Spleen (tissue), 11 donors: ENCODE results near the gene INHBB. TPM values are rescaled to one million over a fixed set of nuclear protein-coding genes. Genes with fewer than 3 reads are reported as not detected.

Source experiments
- DNase-seq: peaks from one replicate; pipeline ENCODE4 v3.0.0-alpha.2; 2020
- H3K27ac ChIP-seq, 8 donors: fragments of 200-600 bp; sonication (generic) in 7 of 8; 1 replicate in 4 of 8; 2 replicates in 4 of 8; pipeline versions ENCODE4 v1.5.0 to v1.8.0; 2016 to 2021; ENCODE audit warnings: inconsistent platforms in 4 of 8, mild to moderate bottlenecking in 4 of 8, moderate library complexity in 1 of 8
- H3K27me3 ChIP-seq, 7 donors: fragments of 200-600 bp; sonication (generic) in 6 of 7; replicated peaks in 1 of 7; 1 replicate in 4 of 7; 2 replicates in 3 of 7; pipeline versions ENCODE4 v1.5.0 to v1.8.0; 2016 to 2021; ENCODE audit warnings: inconsistent platforms in 3 of 7, mild to moderate bottlenecking in 1 of 7
- H3K36me3 ChIP-seq, 6 donors: fragments of 200-600 bp; sonication (generic) in 5 of 6; 1 replicate in 4 of 6; 2 replicates in 2 of 6; pipeline versions ENCODE4 v1.5.0 to v1.8.0; 2016 to 2021; ENCODE audit warnings: inconsistent platforms in 2 of 6
- H3K4me1 ChIP-seq, 6 donors: fragments of 200-600 bp; sonication (generic) in 5 of 6; 1 replicate in 3 of 6; 2 replicates in 3 of 6; pipeline versions ENCODE4 v1.5.0 to v1.8.0; 2016 to 2021; ENCODE audit warnings: inconsistent platforms in 3 of 6
- H3K4me3 ChIP-seq, 8 donors: fragments of 200-600 bp; sonication (generic) in 7 of 8; 1 replicate in 4 of 8; 2 replicates in 4 of 8; pipeline versions ENCODE4 v1.5.0 to v1.8.0; 2016 to 2021; ENCODE audit warnings: inconsistent platforms in 4 of 8, mild to moderate bottlenecking in 4 of 8, moderate library complexity in 2 of 8
- H3K9me3 ChIP-seq, 8 donors: fragments of 200-600 bp; sonication (generic) in 7 of 8; 1 replicate in 4 of 8; 2 replicates in 4 of 8; pipeline versions ENCODE4 v1.5.0 to v1.8.0; 2016 to 2021; ENCODE audit warnings: inconsistent platforms in 4 of 8
- POLR2A ChIP-seq, 3 donors: fragments of 450-650 bp; IDR thresholded peaks; one replicate each; pipeline ENCODE4 v1.5.1; 2017; ENCODE audit warnings: antibody characterized with exemption in 3 of 3, mild to moderate bottlenecking in 1 of 3
- POLR2AphosphoS5 ChIP-seq, 3 donors: sonication (generic); formaldehyde crosslinking; IDR thresholded peaks; one replicate each; pipeline ENCODE4 v1.5.1; 2017; ENCODE audit warnings: antibody characterized with exemption in 3 of 3
- WGBS, 5 donors: extraction: QIAGEN DNeasy Blood & Tissue Kit in 3 of 5; methylation state at CpG; one replicate each; pipeline versions ENCODE4 v1.1.5 to v1.1.7; 2013 to 2018; 5-methylcytosine and 5-hydroxymethylcytosine counted together
- intact Hi-C: fragments of 100-400 bp; cut with DNase I; formaldehyde crosslinking; loops from one replicate; pipeline ENCODE4 v1.15.0; 2023; ENCODE audit warnings: low total_unique reads
- polyA plus RNA-seq, 3 donors: library from polyadenylated mRNA; stranded (reverse); fragments of 200-250 nt; gene quantifications; one replicate each; pipeline ENCODE4 v1.2.1, GENCODE V29; 2013
- total RNA-seq, 7 donors: library from RNA; depleted of rRNA in 3 of 7; stranded (reverse); fragments of >200 nt in 3 of 7; fragmentation: NEBNext Ultra II Directional in 4 of 7; extraction: Animal tissue kit (Norgen Biotek cat#: 25700) in 4 of 7; gene quantifications; one replicate each; pipeline versions ENCODE4 v1.1.0 to v1.2.1, GENCODE V29; 2016 to 2021
- TF ChIP-seq, protein P1 (sequence below), 11 experiments: fragments of 200-600 bp in 7 of 11; fragments of 450-650 bp in 4 of 11; sonication (generic) in 4 of 11; IDR thresholded peaks in 8 of 11; conservative IDR thresholded peaks in 3 of 11; 1 replicate in 7 of 11; 2 replicates in 4 of 11; pipeline versions ENCODE4 v1.4.0 to v1.8.0; 2016 to 2021; ENCODE audit warnings: antibody characterized with exemption in 11 of 11, inconsistent platforms in 4 of 11, mild to moderate bottlenecking in 1 of 11
- donor health status: healthy with polysubstance abuse.
- donor health status: DM: no; HTN: no; CAD: no; lungs with moderate emphysema.
- donor health status: DM: no; HTN: no; CAD: no.
- donor health status: Bipolar disorder and iron deficiency.
- donor health status: healthy.
- donor health status: DM: no; HTN: no; CAD: no.
- donor health status: DM: yes; HTN: yes; CAD: no.

INHBB gene
- total and polyA plus RNA-seq, 10 donors, result 0.26 to 1.5 (median 0.67) TPM

DNA sequence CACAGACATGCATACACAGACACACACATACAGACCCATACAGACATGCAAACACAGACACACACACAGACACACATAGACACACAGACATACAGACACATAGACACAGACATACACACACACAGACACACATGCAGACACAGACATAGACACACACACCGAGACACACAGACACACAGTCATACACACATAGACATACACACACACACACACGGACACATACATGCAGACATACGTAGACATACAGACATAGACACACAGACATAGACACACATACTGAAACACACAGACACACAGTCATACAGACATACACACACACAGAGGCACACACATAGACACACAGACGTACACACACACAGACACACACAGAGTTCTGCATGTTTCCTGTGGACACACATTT lies 26.9 kb downstream of the INHBB start:
- intact Hi-C loops, result no loop called here
- H3K27me3 ChIP-seq, result peaks cover 0 to 37% (median 0%) of the 10 kb centered on the region in 7 donors
- WGBS, 5 donors, result 86 to 98% (median 93%) methylated on average over 4 of the region's 4 CpGs
- H3K36me3 ChIP-seq, result no peaks in the 10 kb centered on the region
- TF ChIP-seq POLR2A (IDR thresholded peaks at IDR 0.05) (no peak), POLR2AphosphoS5 (IDR thresholded peaks at IDR 0.05) (no peak)
- TF ChIP-seq, protein P1, sequence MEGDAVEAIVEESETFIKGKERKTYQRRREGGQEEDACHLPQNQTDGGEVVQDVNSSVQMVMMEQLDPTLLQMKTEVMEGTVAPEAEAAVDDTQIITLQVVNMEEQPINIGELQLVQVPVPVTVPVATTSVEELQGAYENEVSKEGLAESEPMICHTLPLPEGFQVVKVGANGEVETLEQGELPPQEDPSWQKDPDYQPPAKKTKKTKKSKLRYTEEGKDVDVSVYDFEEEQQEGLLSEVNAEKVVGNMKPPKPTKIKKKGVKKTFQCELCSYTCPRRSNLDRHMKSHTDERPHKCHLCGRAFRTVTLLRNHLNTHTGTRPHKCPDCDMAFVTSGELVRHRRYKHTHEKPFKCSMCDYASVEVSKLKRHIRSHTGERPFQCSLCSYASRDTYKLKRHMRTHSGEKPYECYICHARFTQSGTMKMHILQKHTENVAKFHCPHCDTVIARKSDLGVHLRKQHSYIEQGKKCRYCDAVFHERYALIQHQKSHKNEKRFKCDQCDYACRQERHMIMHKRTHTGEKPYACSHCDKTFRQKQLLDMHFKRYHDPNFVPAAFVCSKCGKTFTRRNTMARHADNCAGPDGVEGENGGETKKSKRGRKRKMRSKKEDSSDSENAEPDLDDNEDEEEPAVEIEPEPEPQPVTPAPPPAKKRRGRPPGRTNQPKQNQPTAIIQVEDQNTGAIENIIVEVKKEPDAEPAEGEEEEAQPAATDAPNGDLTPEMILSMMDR (IDR thresholded peaks at IDR 0.05 in 8 of 11, conservative IDR thresholded peaks at IDR 0.05 in 3 of 11), result no peak
- no peak overlapping the region for H3K27ac ChIP-seq
- H3K4me1 ChIP-seq, result no peaks in the 10 kb centered on the region
- DNase-seq, result no peak
- H3K9me3 ChIP-seq, result no peaks in the 10 kb centered on the region
- H3K4me3 ChIP-seq, result no peak overlapping the region

DNA sequence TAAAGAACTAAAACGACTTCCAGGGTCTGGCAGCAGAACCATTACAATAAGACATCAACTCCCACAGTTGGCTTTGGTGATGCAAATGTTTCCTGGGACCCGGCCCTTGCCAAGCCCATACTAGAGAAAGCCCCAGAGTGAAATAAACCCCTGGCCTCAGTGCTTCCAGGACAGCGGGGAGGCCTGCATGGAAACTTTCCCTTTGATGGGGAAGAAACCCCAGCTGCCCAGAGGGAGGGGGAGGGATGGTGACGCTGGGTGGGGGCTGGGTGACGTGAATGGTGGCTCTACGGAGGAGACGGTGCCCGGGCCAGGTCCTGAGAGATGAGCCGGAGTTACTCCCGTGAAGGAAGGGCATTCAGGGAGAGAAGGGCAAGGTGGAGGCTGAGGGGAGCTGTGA lies 27.5 kb downstream of the INHBB start:
- Histone ChIP-seq H3K27me3 (peaks cover 0 to 42% (median under 1%) of the 10 kb centered on the region in 7 donors), H3K27ac (no peak overlapping the region), H3K9me3 (no peaks in the 10 kb centered on the region), H3K36me3 (no peaks in the 10 kb centered on the region), H3K4me1 (no peaks in the 10 kb centered on the region), H3K4me3 (no peak overlapping the region)
- TF ChIP-seq POLR2AphosphoS5 (IDR thresholded peaks at IDR 0.05) (no peak), POLR2A (IDR thresholded peaks at IDR 0.05) (no peak)
- TF ChIP-seq, protein P1 (IDR thresholded peaks at IDR 0.05 in 8 of 11, conservative IDR thresholded peaks at IDR 0.05 in 3 of 11), result no peak
- no peak for DNase-seq
- WGBS, 5 donors, result 59 to 73% (median 68%) methylated on average over 10 of the region's 10 CpGs
- intact Hi-C loops, result no loop called here

DNA sequence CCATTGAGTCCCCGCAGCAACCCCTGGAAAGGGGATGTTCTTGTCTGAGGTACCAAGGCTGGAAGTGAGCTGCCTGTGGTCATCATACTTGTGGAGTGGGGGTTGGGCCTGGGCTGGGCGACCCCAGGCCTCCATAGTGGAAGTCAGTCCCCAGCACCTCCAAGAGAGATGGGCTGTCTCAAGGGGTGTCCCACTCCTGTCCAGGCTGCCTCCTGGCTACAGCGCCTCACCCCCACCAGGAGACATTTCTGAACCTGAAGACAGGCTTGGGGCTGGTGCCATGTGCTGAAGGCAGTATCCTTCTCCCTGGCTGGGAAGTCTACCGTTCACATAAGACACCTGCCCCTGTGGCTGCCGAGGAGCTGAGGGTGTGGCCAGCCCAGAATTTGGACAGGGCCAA lies 28.9 kb downstream of the INHBB start:
- WGBS, 5 donors, result 81 to 100% (median 84%) methylated on average over 1 to 5 of the region's 5 CpGs
- H3K9me3 ChIP-seq, result no peaks in the 10 kb centered on the region
- H3K36me3 ChIP-seq, result no peaks in the 10 kb centered on the region
- TF ChIP-seq POLR2AphosphoS5 (IDR thresholded peaks at IDR 0.05), result no peak
- TF ChIP-seq POLR2A (IDR thresholded peaks at IDR 0.05), result no peak
- TF ChIP-seq, protein P1 (IDR thresholded peaks at IDR 0.05 in 8 of 11, conservative IDR thresholded peaks at IDR 0.05 in 3 of 11), result no peak
- H3K4me1 ChIP-seq, result no peaks in the 10 kb centered on the region
- no peak overlapping the region for H3K27ac ChIP-seq
- peaks cover 0 to 55% (median 6%) of the 10 kb centered on the region in 7 donors for H3K27me3 ChIP-seq
- no peak overlapping the region for H3K4me3 ChIP-seq
- no peak for DNase-seq
- intact Hi-C loops, result no loop called here

DNA sequence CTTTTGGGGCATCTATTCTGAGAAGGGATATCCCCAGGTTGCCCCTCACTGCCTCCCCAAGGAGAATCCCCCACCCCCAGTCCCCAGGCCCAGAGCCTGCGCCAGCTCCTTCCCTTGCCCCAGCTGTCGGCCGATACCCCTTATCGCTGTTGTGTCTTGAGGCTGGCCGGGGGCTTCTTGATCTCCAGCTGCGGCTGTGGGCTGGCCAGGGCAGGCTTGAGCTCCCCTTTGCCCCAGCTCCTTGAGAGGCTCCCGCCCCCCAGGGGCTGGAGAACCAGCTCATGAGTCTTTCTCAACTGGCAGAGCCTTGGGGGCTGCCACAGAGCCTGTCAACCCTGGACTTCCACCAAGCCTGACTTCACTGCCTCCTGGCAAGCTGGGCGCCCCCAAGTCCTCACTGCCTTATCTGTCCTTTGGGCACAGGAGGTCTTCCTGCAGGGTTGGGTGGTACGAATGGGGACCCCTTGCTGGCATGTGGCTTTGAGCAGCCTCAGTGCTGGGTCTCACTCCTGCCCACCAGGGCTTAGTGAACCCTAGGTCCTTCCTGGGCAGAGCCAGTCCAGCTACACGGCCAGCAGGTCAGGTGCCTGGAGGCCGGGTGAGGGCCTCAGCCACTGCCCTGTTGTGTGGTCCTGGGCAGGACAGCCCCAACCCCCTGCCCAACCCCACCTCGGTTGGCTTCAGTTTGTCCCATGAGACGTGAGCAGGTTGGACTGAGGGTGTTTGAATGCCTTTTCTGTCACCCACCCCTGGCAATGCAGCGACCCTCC lies 29.5 kb downstream of the INHBB start:
- Histone ChIP-seq H3K4me1 (no peaks in the 10 kb centered on the region), H3K9me3 (no peaks in the 10 kb centered on the region), H3K36me3 (no peaks in the 10 kb centered on the region), H3K4me3 (no peak overlapping the region), H3K27ac (no peak overlapping the region), H3K27me3 (peaks cover 0 to 55% (median 6%) of the 10 kb centered on the region in 7 donors)
- WGBS, 5 donors, result 82 to 92% (median 89%) methylated on average over 12 to 14 of the region's 14 CpGs
- TF ChIP-seq POLR2AphosphoS5 (IDR thresholded peaks at IDR 0.05) (no peak), POLR2A (IDR thresholded peaks at IDR 0.05) (no peak)
- TF ChIP-seq, protein P1 (IDR thresholded peaks at IDR 0.05 in 8 of 11, conservative IDR thresholded peaks at IDR 0.05 in 3 of 11), result no peak
- intact Hi-C loops, result no loop called here
- DNase-seq, result no peak
